ENCODE results near the gene SETD4. TPM values are rescaled to one million over a fixed set of nuclear protein-coding genes. Genes with fewer than 3 reads are reported as not detected.

SETD4 gene
- total RNA-seq, 1 donor from 2014 or later = 45.8 TPM

GRCh38 chr21:36005018-36005417, 55.3 kb downstream of the SETD4 start:
- Mint-ChIP-seq H3K9me3 (ENCODE audit: low read depth) (peaks cover 11% of the 10 kb centered on the region), H3K36me3 (ENCODE audit: insufficient read depth) (no peaks in the 10 kb centered on the region), H3K27me3 (no peaks in the 10 kb centered on the region), H3K27ac (no peak overlapping the region), H3K4me1 (ENCODE audit: low read depth) (peaks cover 1% of the 10 kb centered on the region), H3K4me3 (ENCODE audit: low read depth) (no peak overlapping the region)
- TF ChIP-seq CTCF (IDR thresholded peaks at IDR 0.05; ENCODE audit: unreplicated experiment) = no peak
- no peak for DNase-seq (ENCODE audit: low spot score, unreplicated experiment)

GRCh38 chr21:36004441-36004840, 55.9 kb downstream of the SETD4 start:
- no peaks in the 10 kb centered on the region for H3K36me3 Mint-ChIP-seq (ENCODE audit: insufficient read depth)
- H3K27me3 Mint-ChIP-seq = no peaks in the 10 kb centered on the region
- H3K4me3 Mint-ChIP-seq (ENCODE audit: low read depth) = no peak overlapping the region
- peaks cover 11% of the 10 kb centered on the region for H3K9me3 Mint-ChIP-seq (ENCODE audit: low read depth)
- no peak for DNase-seq (ENCODE audit: low spot score, unreplicated experiment)
- no peaks in the 10 kb centered on the region for H3K4me1 Mint-ChIP-seq (ENCODE audit: low read depth)
- no peak overlapping the region for H3K27ac Mint-ChIP-seq
- TF ChIP-seq CTCF (IDR thresholded peaks at IDR 0.05; ENCODE audit: unreplicated experiment) = no peak

GRCh38 chr21:36003776-36004175, 56.5 kb downstream of the SETD4 start:
- H3K4me1 Mint-ChIP-seq (ENCODE audit: low read depth) = no peaks in the 10 kb centered on the region
- DNase-seq (ENCODE audit: low spot score, unreplicated experiment) = no peak
- no peaks in the 10 kb centered on the region for H3K27me3 Mint-ChIP-seq
- H3K4me3 Mint-ChIP-seq (ENCODE audit: low read depth) = no peak overlapping the region
- no peaks in the 10 kb centered on the region for H3K36me3 Mint-ChIP-seq (ENCODE audit: insufficient read depth)
- TF ChIP-seq CTCF (IDR thresholded peaks at IDR 0.05; ENCODE audit: unreplicated experiment) = no peak
- H3K27ac Mint-ChIP-seq = no peak overlapping the region
- H3K9me3 Mint-ChIP-seq (ENCODE audit: low read depth) = peaks cover 11% of the 10 kb centered on the region

GRCh38 chr21:35996217-35996616, 64.1 kb downstream of the SETD4 start:
- DNase-seq (ENCODE audit: low spot score, unreplicated experiment) = no peak
- H3K36me3 Mint-ChIP-seq (ENCODE audit: insufficient read depth) = no peaks in the 10 kb centered on the region
- H3K4me3 Mint-ChIP-seq (ENCODE audit: low read depth) = no peak overlapping the region
- no peak for TF ChIP-seq CTCF (IDR thresholded peaks at IDR 0.05; ENCODE audit: unreplicated experiment)
- H3K27ac Mint-ChIP-seq = no peak overlapping the region
- H3K4me1 Mint-ChIP-seq (ENCODE audit: low read depth) = no peaks in the 10 kb centered on the region
- H3K9me3 Mint-ChIP-seq (ENCODE audit: low read depth) = no peaks in the 10 kb centered on the region
- H3K27me3 Mint-ChIP-seq = peaks cover 5% of the 10 kb centered on the region

DNA sequence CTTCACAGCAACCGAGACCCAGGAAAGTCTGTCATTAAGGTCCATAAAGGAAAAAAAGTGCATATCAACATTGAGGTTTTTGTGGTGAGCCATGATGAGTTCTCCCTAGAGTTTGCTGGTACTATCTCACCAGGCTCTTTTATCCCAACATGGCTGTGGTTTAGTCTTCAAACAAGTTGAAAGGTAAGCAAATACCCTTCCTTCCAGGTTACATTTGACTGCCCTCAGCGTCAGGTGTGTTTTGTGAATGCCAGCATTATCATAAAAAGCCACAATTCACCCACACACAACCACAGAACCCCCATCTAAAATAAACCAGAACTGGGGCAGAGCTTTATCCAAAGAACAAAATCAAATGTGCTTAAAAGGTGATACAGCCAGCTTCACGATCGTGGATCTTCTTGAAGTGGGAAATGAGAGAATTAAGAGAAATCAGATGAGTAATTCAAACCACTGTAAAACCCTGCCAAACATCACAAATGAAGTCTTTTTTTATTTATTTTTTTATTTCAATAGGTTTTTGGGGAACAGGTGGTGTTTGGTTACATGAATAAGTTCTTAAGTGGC, 64.7 kb downstream of the SETD4 start:
- Mint-ChIP-seq H3K27ac (no peak overlapping the region), H3K9me3 (ENCODE audit: low read depth) (no peaks in the 10 kb centered on the region), H3K36me3 (ENCODE audit: insufficient read depth) (no peaks in the 10 kb centered on the region), H3K27me3 (peaks cover 7% of the 10 kb centered on the region), H3K4me1 (ENCODE audit: low read depth) (no peaks in the 10 kb centered on the region), H3K4me3 (ENCODE audit: low read depth) (no peak overlapping the region)
- no peak for DNase-seq (ENCODE audit: low spot score, unreplicated experiment)
- no peak for TF ChIP-seq CTCF (IDR thresholded peaks at IDR 0.05; ENCODE audit: unreplicated experiment)

All from progenitor cell of endocrine pancreas (in vitro differentiated cells).